HCT116 (cell line): ENCODE data around the gene PFKFB3. TPM values are rescaled to one million over a fixed set of nuclear protein-coding genes. Genes with fewer than 3 reads are reported as not detected.

Experiments
- ATAC-seq: fragments of 200-7000 bp; cut with Tn5 transposase; 2 replicates; pipeline ENCODE4 v1.9.1; 2020; ENCODE audit warnings: mild to moderate bottlenecking, moderate library complexity
- BruUV-seq: library from RNA; stranded (reverse); fragments of 400-500 nt; replicated peaks from 2 replicates; lab custom pipeline; 2021; lab: Mats Ljungman, UMichigan
- CTCF ChIA-PET: fragments of 300-600 bp; sonication (Branson Sonifier 250); formaldehyde crosslinking; loops from one replicate; lab custom pipeline; 2021; ENCODE audit warnings: antibody characterized with exemption; lab: Charles Lee
- POLR2A ChIA-PET: fragments of 300-600, 350-600 bp; sonication (Branson Sonifier 250); formaldehyde crosslinking; loops from one replicate; lab custom pipeline; 2021; ENCODE audit warnings: antibody characterized with exemption; lab: Charles Lee
- RAD21 ChIA-PET, 2 experiments: fragments of 300-600 bp; sonication (Branson Sonifier 250); formaldehyde crosslinking; loops; one replicate each; lab custom pipeline; 2023; ENCODE audit warnings: low total read pairs in 2 of 2; ENCODE audit not compliant: uncharacterized antibody in 2 of 2, unreplicated experiment in 2 of 2, low non-redundant PET in 1 of 2; lab: Charles Lee
- DNase-seq: peaks from one replicate; pipeline ENCODE4 v3.0.0-alpha.2; 2010; ENCODE audit warnings: low read depth, low spot score
- H2AFZ ChIP-seq: fragments of 200-600 bp; shearing (Covaris generic), sonication (generic); 2 replicates; pipeline ENCODE4 v1.6.1; 2017; ENCODE audit warnings: low read depth, mixed run types, mixed read lengths, antibody characterized with exemption, low read length; ENCODE audit not compliant: poor library complexity, severe bottlenecking
- H3K27ac ChIP-seq: 2 replicates; pipeline ENCODE4 v1.5.1; 2012; ENCODE audit warnings: low read depth, low read length
- H3K27me3 ChIP-seq: fragments of 200-600 bp; sonication (generic); 2 replicates; pipeline ENCODE4 v1.6.1; 2016; ENCODE audit warnings: mixed run types, low read length, mixed read lengths; ENCODE audit not compliant: insufficient read depth
- H3K36me3 ChIP-seq, 2 experiments: fragments of 200-500 bp in 1 of 2; fragments of 200-600 bp in 1 of 2; sonication (Bioruptor generic) in 1 of 2; sonication (generic) in 1 of 2; 2 replicates each; pipeline versions ENCODE4 v1.5.1 to v1.6.1; 2014 to 2016; ENCODE audit warnings: low read length in 2 of 2, inconsistent platforms in 1 of 2, mixed read lengths in 1 of 2, mixed run types in 1 of 2; ENCODE audit not compliant: insufficient read depth in 2 of 2, control insufficient read depth in 1 of 2
- H3K4me1 ChIP-seq, 2 experiments: fragments of 200-600 bp in 1 of 2; sonication (generic) in 1 of 2; 2 replicates each; pipeline versions ENCODE4 v1.5.1 to v1.6.1; 2012 to 2017; ENCODE audit warnings: low read length in 2 of 2, inconsistent platforms in 1 of 2, mild to moderate bottlenecking in 1 of 2, mixed read lengths in 1 of 2, mixed run types in 1 of 2, moderate library complexity in 1 of 2; ENCODE audit not compliant: insufficient read depth in 2 of 2, control insufficient read depth in 1 of 2
- H3K4me2 ChIP-seq: fragments of 200-600 bp; sonication (generic); 2 replicates; pipeline ENCODE4 v1.6.1; 2017; ENCODE audit warnings: mixed run types, low read length, mixed read lengths
- H3K4me3 ChIP-seq, 2 experiments: fragments of 200-600 bp in 1 of 2; sonication (generic) in 1 of 2; replicated peaks in 1 of 2; 2 replicates each; pipeline ENCODE4 v1.5.1; 2011 to 2016; ENCODE audit warnings: low read length in 2 of 2, control low read depth in 1 of 2, low read depth in 1 of 2, mild to moderate bottlenecking in 1 of 2, mixed read lengths in 1 of 2, mixed run types in 1 of 2
- H3K79me2 ChIP-seq: fragments of 200-600 bp; sonication (generic); 2 replicates; pipeline ENCODE4 v1.6.1; 2017; ENCODE audit warnings: mild to moderate bottlenecking, mixed run types, low read length, moderate library complexity, mixed read lengths; ENCODE audit not compliant: insufficient read depth
- H3K9ac ChIP-seq: fragments of 200-600 bp; sonication (generic); 2 replicates; pipeline ENCODE4 v1.6.1; 2016; ENCODE audit warnings: low read length, mixed read lengths
- H3K9me2 ChIP-seq: fragments of 200-600 bp; sonication (generic), shearing (Covaris generic); 2 replicates; pipeline ENCODE4 v1.6.1; 2017; ENCODE audit warnings: mixed run types, mild to moderate bottlenecking, moderate library complexity; ENCODE audit not compliant: insufficient read depth
- H3K9me3 ChIP-seq, 2 experiments: fragments of 200-500 bp in 1 of 2; fragments of 200-600 bp in 1 of 2; sonication (Bioruptor generic) in 1 of 2; sonication (generic) in 1 of 2; 2 replicates each; pipeline ENCODE4 v1.6.1; 2014 to 2017; ENCODE audit warnings: low read length in 2 of 2, mixed read lengths in 2 of 2, inconsistent platforms in 1 of 2, low read depth in 1 of 2, mild to moderate bottlenecking in 1 of 2, mixed run types in 1 of 2, moderate library complexity in 1 of 2; ENCODE audit not compliant: control insufficient read depth in 1 of 2, insufficient read depth in 1 of 2
- H4K20me1 ChIP-seq: fragments of 200-600 bp; sonication (generic), shearing (Covaris generic); 2 replicates; pipeline ENCODE4 v1.6.1; 2017; ENCODE audit warnings: mixed run types, mild to moderate bottlenecking, moderate library complexity; ENCODE audit not compliant: insufficient read depth
- CBX3 ChIP-seq: IDR thresholded peaks from 2 replicates; pipeline ENCODE4 v1.6.1; 2012; ENCODE audit warnings: low read depth
- CEBPB ChIP-seq: IDR thresholded peaks from 2 replicates; pipeline ENCODE4 v1.6.1; 2012; ENCODE audit warnings: low read depth
- CTCF ChIP-seq, 3 experiments: fragments of 200-600 bp in 1 of 3; sonication (generic) in 1 of 3; IDR thresholded peaks in 2 of 3; conservative IDR thresholded peaks in 1 of 3; 2 replicates each; pipeline ENCODE4 v1.5.1; 2012 to 2017; ENCODE audit warnings: low read depth in 2 of 3, low read length in 2 of 3, antibody characterized with exemption in 1 of 3, borderline replicate concordance in 1 of 3, control low read depth in 1 of 3, mild to moderate bottlenecking in 1 of 3, mixed read lengths in 1 of 3, mixed run types in 1 of 3, moderate library complexity in 1 of 3; ENCODE audit not compliant: insufficient read depth in 1 of 3
- ELF1 ChIP-seq: IDR thresholded peaks from 2 replicates; pipeline ENCODE4 v1.6.1; 2012; ENCODE audit warnings: low read depth, borderline replicate concordance
- EZH2 ChIP-seq: fragments of 200-600 bp; sonication (generic); IDR thresholded peaks from 2 replicates; pipeline ENCODE4 v1.6.1; 2017; ENCODE audit warnings: antibody characterized with exemption, mixed run types
- JUND ChIP-seq: IDR thresholded peaks from 2 replicates; pipeline ENCODE4 v1.6.1; 2012
- MAX ChIP-seq: IDR thresholded peaks from 2 replicates; pipeline ENCODE4 v1.6.1; 2012
- REST ChIP-seq: IDR thresholded peaks from 2 replicates; pipeline ENCODE4 v1.6.1; 2012; ENCODE audit warnings: low read depth
- SIN3A ChIP-seq: IDR thresholded peaks from 2 replicates; pipeline ENCODE4 v1.6.1; 2012; ENCODE audit warnings: low read depth
- SP1 ChIP-seq: IDR thresholded peaks from 2 replicates; pipeline ENCODE4 v1.6.1; 2012; ENCODE audit warnings: low read depth
- ZNF274 ChIP-seq: fragments of 200-500 bp; sonication (Bioruptor generic); IDR thresholded peaks from 2 replicates; pipeline ENCODE4 v1.6.1; 2014; ENCODE audit warnings: mild to moderate bottlenecking, low read depth, low read length, inconsistent platforms
- intact Hi-C: fragments of 100-400 bp; cut with micrococcal nuclease; formaldehyde crosslinking; loops from 2 replicates; pipeline ENCODE4 v1.10.0; 2022
- total RNA-seq: library from RNA; stranded (reverse); gene quantifications from one replicate; pipeline ENCODE4 v1.2.1, GENCODE V29; 2021; ENCODE audit not compliant: unreplicated experiment

The PFKFB3 gene
- total RNA-seq, 1 experiment from 2014 or later: 50.8 TPM

- POLR2A ChIA-PET: no interaction called here
- H3K4me2 ChIP-seq: no peak overlapping the region
- no peak overlapping the region for H3K9ac ChIP-seq
- no peaks in the 10 kb centered on the region for H3K27me3 ChIP-seq
- no peaks in the 10 kb centered on the region for H3K9me3 ChIP-seq
- H3K36me3 ChIP-seq: no peaks in the 10 kb centered on the region
- no peak for DNase-seq
- H3K4me3 ChIP-seq: no peak overlapping the region
- TF ChIP-seq CEBPB: no peak
- no peak for TF ChIP-seq SP1
- no peak for TF ChIP-seq MAX
- TF ChIP-seq ELF1: no peak
- no peak for TF ChIP-seq JUND
- no peak for TF ChIP-seq CBX3
- TF ChIP-seq SIN3A: no peak
- TF ChIP-seq REST: no peak
- no peak for TF ChIP-seq EZH2
- TF ChIP-seq ZNF274: no peak
- TF ChIP-seq CTCF (IDR thresholded peaks at IDR 0.05 in 2 of 3, conservative IDR thresholded peaks at IDR 0.05 in 1 of 3; ENCODE audit: borderline replicate concordance in 1 of 3, insufficient read depth in 1 of 3, low read depth in 2 of 3, low read length in 2 of 3): no peak
- TF ChIP-seq, all 23 proteins: peak for 0
- ATAC-seq: no peak
- Histone ChIP-seq H3K79me2 (no peaks in the 10 kb centered on the region), H2AFZ (no peak overlapping the region), H3K4me1 (no peaks in the 10 kb centered on the region), H3K9me2 (no peaks in the 10 kb centered on the region), H4K20me1 (no peaks in the 10 kb centered on the region), H3K27ac (no peak overlapping the region)
- BruUV-seq: no TSS peak
- ChIA-PET CTCF (no interaction called here), RAD21 (no interaction called here)
- intact Hi-C loops: no loop called here
Observed at GRCh38 chr10:6259153-6259552, 56.4 kb downstream of the PFKFB3 start.
